ENCODE measurements around the gene SLC2A10. TPM values are rescaled to one million over a fixed set of nuclear protein-coding genes. Genes with fewer than 3 reads are reported as not detected.

Gene SLC2A10
- total RNA-seq, 1 experiment from 2014 or later, result 1.6 TPM

DNA sequence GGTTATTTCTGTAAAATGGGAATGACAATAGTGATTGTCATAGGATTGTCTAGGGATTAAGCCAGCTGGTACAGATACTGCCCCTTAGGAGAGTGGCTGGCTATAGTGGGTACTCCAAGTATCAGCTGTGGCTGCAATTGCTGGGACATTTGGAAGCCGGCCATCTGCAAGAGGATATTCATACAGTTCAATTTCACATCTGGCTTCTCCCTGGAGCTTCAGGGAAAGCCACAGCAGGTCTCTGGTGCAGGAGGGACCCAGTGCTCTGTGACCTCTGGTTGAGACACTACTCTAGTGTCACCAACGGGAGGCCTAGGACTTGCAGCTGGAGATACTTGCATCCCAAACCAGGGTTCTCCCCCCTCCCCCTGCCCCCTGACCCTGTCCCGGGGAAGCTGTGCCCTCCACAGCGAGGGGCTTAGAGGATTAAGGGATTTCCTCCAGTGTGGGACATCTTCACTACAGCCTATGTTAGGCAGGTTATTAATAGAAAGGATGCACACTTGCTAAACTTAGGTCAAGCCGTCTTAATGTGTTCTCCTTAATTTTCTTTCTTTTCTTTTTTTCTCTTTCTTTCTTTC is 2.7 kb downstream of the SLC2A10 start:
- no peaks in the 10 kb centered on the region for H3K9me3 ChIP-seq (ENCODE audit: control insufficient read depth, insufficient read depth, low read depth, low read length)
- ChIA-PET CTCF (interaction anchor here (0.5 kb wide), 1 partner anchor 8 kb away, joined by 5 read pairs; no protein-coding TSS in a partner anchor), POLR2A (no interaction called here)
- H3K36me3 ChIP-seq (ENCODE audit: control insufficient read depth, insufficient read depth, low read length), result no peaks in the 10 kb centered on the region
- no TSS peak for BruUV-seq (replicated peaks)
- H3K27me3 ChIP-seq (ENCODE audit: control insufficient read depth, insufficient read depth, low read length), result no peaks in the 10 kb centered on the region
- in situ Hi-C loops (cut with HindIII; ENCODE audit: low pct_unique_long_range_greater_than_20kb, low sequenced_read_pairs) (no loop called here), intact Hi-C loops (cut with micrococcal nuclease; ENCODE audit: unreplicated experiment) (no loop called here)
- H3K27ac ChIP-seq (ENCODE audit: low read length), result no peak overlapping the region
- no peak overlapping the region for H3K4me3 ChIP-seq (ENCODE audit: low read depth in 2 of 2, low read length in 2 of 2)
- DNase-seq (ENCODE audit: low read depth, low spot score), result no peak
- no peaks in the 10 kb centered on the region; the same call in 1 of the 2 replicates for H3K4me1 ChIP-seq (ENCODE audit: control insufficient read depth, insufficient read depth, low read length)
- no peak for ATAC-seq
- TF ChIP-seq SIN3A (IDR thresholded peaks at IDR 0.05; ENCODE audit: borderline replicate concordance, insufficient read depth, low read depth, low read length) (no peak), TCF7L2 (IDR thresholded peaks at IDR 0.05; ENCODE audit: low read depth, low read length) (no peak), POLR2AphosphoS5 (IDR thresholded peaks at IDR 0.05; ENCODE audit: low read depth, low read length) (no peak), REST (IDR thresholded peaks at IDR 0.05; ENCODE audit: insufficient read depth in 1 of 2, low read depth in 2 of 2, low read length in 1 of 2) (no peak)
- TF ChIP-seq, protein P1, sequence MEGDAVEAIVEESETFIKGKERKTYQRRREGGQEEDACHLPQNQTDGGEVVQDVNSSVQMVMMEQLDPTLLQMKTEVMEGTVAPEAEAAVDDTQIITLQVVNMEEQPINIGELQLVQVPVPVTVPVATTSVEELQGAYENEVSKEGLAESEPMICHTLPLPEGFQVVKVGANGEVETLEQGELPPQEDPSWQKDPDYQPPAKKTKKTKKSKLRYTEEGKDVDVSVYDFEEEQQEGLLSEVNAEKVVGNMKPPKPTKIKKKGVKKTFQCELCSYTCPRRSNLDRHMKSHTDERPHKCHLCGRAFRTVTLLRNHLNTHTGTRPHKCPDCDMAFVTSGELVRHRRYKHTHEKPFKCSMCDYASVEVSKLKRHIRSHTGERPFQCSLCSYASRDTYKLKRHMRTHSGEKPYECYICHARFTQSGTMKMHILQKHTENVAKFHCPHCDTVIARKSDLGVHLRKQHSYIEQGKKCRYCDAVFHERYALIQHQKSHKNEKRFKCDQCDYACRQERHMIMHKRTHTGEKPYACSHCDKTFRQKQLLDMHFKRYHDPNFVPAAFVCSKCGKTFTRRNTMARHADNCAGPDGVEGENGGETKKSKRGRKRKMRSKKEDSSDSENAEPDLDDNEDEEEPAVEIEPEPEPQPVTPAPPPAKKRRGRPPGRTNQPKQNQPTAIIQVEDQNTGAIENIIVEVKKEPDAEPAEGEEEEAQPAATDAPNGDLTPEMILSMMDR (IDR thresholded peaks at IDR 0.05), result no peak

GRCh38 chr20:46713957-46714834 is 4.7 kb downstream of the SLC2A10 start:
- CTCF ChIA-PET, result no interaction called here
- TF ChIP-seq, protein P1 (IDR thresholded peaks at IDR 0.05), result no peak
- TF ChIP-seq POLR2AphosphoS5 (IDR thresholded peaks at IDR 0.05; ENCODE audit: low read depth, low read length), result no peak
- TF ChIP-seq REST (IDR thresholded peaks at IDR 0.05; ENCODE audit: insufficient read depth in 1 of 2, low read depth in 2 of 2, low read length in 1 of 2), result no peak
- TF ChIP-seq SIN3A (IDR thresholded peaks at IDR 0.05; ENCODE audit: borderline replicate concordance, insufficient read depth, low read depth, low read length), result no peak
- TF ChIP-seq TCF7L2 (IDR thresholded peaks at IDR 0.05; ENCODE audit: low read depth, low read length), result no peak
- BruUV-seq (replicated peaks), result no TSS peak
- in situ Hi-C loops (cut with HindIII; ENCODE audit: low pct_unique_long_range_greater_than_20kb, low sequenced_read_pairs) (no loop called here), intact Hi-C loops (cut with micrococcal nuclease; ENCODE audit: unreplicated experiment) (no loop called here)
- H3K27ac ChIP-seq (ENCODE audit: low read length), result no peak overlapping the region
- H3K36me3 ChIP-seq (ENCODE audit: control insufficient read depth, insufficient read depth, low read length), result no peaks in the 10 kb centered on the region
- no peaks in the 10 kb centered on the region; the same call in 1 of the 2 replicates for H3K4me1 ChIP-seq (ENCODE audit: control insufficient read depth, insufficient read depth, low read length)
- no peak overlapping the region for H3K4me3 ChIP-seq (ENCODE audit: low read depth in 2 of 2, low read length in 2 of 2)
- no peak for DNase-seq (ENCODE audit: low read depth, low spot score)
- no peak for ATAC-seq
- H3K27me3 ChIP-seq (ENCODE audit: control insufficient read depth, insufficient read depth, low read length), result no peaks in the 10 kb centered on the region
- H3K9me3 ChIP-seq (ENCODE audit: control insufficient read depth, insufficient read depth, low read depth, low read length), result no peaks in the 10 kb centered on the region
- POLR2A ChIA-PET, result no interaction called here

All from Panc1 (cell line).